KG1 (cell line): ENCODE measurements around the gene THYN1.
"Not testable (repeated sequence)": the region's sequence is repeated elsewhere in the genome, so short reads cannot be mapped to it uniquely, and the experiment has no call there.

ENCODE experiments used
- DNase-seq: peaks from one replicate; lab custom pipeline; 2025; lab: John Stamatoyannopoulos, UW

THYN1 gene

DNA sequence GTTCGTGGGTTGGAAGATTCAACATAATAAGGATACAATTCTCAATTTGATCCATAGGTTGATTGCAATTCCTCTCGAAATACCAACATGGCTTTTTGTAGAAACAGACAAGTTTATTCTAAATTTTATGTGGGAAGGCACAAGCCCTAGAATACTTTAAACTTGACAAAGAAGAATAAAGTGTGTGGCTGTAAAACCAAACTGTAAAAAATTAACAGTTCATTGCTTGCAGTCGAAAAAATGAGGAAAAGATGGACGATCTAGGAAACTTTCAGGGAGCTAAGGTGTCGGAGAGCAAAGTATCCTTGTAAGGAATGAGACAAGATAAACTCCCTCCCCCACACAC, 22.0 kb upstream of the THYN1 start:
- DNase-seq: no peak

GRCh38 chr11:134273317-134273712, 20.2 kb upstream of the THYN1 start:
- no peak for DNase-seq

GRCh38 chr11:134272381-134273316, 19.5 kb upstream of the THYN1 start:
- no peak for DNase-seq

DNA sequence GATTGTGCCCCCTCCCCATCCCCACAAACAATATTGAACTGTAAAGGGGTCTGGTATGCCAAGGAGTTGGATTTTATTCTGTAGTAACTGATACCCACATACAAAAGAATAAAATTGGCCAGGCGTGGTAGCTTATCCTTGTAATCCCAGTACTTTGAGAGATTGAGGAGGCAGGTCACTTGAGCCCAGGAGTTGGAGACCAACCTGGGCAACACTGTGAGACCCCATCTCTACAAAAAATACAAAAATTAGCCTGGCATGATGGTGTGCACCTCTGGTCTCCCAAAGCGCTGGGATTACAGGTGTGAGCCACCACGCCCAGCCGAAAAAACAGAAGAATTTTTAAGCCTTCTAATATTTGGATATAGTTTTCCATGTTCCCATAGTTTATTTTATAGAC, 18.8 kb upstream of the THYN1 start:
- DNase-seq: no peak

GRCh38 chr11:134270250-134270714, 17.1 kb upstream of the THYN1 start:
- DNase-seq: no peak

- DNase-seq: no peak
Observed at GRCh38 chr11:134267966-134268365, 14.8 kb upstream of the THYN1 start.

DNA sequence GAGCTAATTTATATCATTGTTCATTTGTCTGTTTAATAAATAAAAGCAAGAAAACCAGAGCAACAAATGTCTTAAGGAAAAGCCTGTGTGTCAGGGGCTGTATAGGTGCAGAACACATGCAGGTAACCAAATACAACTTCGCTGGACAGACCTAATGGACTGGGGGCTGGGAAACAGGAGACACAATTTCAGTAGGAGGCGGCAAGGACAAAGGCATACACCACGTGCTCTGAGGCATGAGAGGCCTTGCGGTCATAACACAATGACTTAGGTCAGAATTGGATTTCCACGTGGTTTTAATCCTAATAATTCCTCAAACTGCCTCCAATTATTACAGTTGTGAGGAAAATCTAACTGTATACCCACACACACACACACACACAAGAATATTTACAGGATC, 14.3 kb upstream of the THYN1 start:
- no peak for DNase-seq

DNA sequence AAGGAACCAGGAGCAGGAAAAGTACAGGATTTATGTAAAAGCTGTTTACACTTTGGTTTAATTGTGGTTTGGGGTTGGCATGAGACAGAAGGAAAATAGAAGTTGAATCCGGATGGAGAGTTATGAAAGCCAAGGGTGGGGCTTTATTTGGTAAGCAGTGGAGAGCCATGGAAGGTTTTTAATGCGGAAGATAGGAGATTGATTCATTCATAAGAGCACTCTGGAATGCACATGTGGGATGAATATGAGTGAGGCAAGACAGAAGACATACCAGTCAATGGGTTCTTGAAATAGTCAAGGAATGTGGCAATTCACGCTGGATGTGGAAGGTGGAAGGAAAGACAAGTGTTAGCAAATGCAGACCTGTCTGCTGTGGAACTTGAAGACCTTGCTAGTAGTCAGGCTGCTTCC, 13.7 kb upstream of the THYN1 start:
- DNase-seq: no peak

DNA sequence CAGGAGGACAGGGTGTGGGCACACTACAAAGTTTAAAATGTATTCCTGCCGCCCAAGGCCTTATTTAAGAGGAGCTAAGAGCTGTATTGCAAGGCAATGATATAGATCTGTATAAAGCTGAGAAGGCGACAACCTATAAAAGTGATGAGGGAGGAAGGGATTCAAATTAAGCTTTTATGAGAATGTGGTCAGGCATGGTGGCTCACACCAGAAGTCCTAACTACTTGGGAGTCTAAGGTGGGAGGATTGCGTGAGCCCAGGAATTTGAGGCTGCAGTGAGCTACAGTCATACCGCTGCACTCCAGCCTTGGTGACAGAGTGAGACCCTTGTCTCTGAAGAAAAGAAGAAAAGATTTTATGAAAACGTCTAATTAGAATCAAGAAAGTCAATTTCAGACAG, 13.3 kb upstream of the THYN1 start:
- no peak for DNase-seq

DNA sequence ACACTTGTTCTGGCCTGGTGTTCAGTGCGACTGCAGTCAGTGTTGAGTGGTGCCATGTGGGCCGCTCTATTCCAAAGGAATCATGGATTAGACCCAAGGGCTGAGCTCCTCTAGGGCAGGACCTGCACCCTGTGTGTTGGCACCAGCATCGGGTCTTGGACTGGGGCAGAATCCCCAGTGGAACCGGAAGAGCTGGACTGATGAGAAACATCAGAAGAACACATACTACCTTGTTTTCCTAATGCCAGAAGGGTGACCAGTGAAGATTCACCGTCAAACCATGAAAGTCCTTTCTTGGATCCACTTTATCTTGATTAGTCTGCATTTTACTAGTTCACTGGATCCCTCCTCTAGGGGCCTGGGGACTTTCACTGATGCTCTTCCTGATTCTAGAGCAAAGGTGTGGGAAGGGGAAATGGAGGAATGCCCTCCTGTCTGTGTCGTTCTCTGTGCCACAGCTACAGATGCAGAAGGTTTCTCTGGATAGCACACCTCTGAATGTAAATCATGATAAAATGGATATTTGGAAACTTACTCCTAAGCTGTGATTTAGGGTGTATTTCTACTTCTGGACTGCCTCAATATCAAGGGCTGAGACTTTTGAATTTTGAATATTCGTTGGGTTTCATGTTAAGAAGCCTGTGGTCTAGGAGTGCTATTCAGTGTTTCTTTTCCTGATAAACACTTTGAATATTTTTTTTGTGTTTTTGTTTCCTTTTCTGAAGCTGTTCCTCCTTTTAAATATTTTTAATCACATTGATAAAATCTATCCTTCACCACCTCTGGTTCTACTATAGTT, 12.0 kb upstream of the THYN1 start:
- DNase-seq: no peak

GRCh38 chr11:134261626-134262488, 8.7 kb upstream of the THYN1 start:
- DNase-seq: no peak

- no peak for DNase-seq
Observed at GRCh38 chr11:134260983-134261382, 7.8 kb upstream of the THYN1 start.

DNA sequence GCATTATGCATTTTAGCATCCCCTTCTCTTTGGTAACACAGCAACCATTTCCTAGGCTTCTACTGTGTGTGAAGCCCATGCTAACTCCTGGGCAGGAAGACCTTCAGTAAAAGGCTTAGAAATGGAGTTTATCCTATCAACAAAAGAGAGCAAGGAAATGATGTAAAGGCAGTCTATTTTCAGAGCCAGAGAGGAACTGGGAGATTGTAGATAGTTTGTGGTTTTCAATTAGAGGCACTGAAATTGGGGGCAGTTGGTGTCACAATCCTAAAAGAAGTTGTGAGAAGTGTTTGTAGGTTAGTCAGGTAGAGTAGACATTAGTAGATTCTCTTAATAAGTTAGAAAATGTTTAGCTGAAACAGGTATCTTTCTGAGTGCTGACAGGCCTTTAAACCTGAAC, 7.4 kb upstream of the THYN1 start:
- no peak for DNase-seq

- DNase-seq: no peak
Observed at GRCh38 chr11:134258577-134258976, 5.4 kb upstream of the THYN1 start.

DNA sequence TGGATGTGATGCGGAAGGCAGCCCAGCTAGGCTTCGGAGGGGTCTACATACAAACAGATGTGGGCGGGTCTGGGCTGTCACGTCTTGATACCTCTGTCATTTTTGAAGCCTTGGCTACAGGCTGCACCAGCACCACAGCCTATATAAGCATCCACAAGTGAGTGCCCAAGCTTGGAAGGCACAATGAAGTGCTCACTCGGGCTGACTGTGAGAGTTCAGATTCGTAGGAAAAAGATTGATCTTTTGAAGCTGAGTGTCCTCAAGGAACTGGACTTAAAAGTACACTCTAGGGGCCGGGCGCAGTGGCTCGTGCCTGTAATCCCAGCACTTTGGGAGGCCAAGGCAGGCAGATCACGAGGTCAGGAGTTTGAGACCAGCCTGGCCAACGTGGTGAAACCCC, 3.9 kb upstream of the THYN1 start:
- DNase-seq: no peak

DNA sequence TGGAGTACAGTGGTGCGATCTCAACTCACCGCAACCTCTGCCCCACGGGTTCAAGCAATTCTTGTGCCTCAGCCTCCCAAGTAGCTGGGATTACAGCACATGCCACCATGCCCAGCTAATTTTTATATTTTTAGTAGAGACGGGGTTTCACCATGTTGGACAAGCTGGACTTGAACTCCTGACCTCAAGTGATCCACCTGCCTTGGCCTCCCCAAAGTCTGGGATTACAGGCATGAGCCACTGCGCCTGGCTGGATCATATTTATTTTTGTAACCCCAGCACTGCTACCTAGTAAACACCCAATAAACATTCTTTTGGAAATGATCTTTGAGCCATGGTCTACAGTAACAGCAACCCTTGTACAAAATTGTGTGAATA, 2.0 kb upstream of the THYN1 start:
- DNase-seq: not testable (repeated sequence)

GRCh38 chr11:134254433-134255183, 1.5 kb upstream of the THYN1 start:
- no peak for DNase-seq

DNA sequence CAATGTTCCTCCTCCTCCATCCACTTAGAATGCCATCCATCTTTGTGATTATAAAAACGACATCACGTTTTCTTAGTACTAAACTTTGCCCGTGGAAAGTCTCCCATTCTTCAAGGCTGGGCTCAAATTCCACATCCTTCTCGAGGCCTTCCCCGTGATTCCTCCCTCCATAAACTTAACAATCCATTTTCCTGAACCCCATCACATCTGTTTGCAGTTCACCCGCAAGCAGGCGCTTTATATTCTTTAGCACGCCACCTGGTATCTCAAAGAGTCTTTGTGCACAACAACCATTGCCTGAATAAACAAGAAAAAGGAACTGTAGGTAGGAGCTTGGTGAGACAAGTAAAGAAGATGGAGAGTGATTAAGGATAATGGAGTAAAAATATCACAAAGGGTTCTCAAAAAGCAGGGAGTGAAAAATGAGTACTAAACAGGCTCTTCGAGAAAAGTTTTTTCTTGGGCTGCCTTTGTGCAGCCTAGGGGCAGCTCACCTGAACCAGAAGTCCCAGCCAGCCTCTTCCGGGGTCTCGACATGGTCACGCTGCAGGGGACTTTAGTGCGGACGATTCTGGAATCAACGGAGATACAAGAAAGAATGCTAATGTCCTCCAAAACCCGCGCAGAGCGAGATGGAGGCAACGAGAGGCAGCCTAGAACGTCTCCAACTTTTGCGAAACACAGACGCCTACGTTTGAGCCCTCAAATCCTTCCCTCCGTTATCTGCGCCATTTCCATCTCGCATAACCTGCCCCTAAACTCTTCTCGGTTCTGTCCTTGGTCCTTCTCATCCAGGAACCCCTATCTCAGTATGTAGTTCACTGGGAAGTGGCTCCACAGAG, 585 bp downstream of the THYN1 start:
- no peak for DNase-seq

- DNase-seq: no peak
Observed at GRCh38 chr11:134250675-134251074, 2.5 kb downstream of the THYN1 start.

GRCh38 chr11:134250246-134250645, 2.9 kb downstream of the THYN1 start:
- no peak for DNase-seq
